A549 (cell line): ENCODE data around the gene OR10AD1.

Experiments used
- BHLHE40 ChIP-seq: IDR thresholded peaks from 2 replicates; pipeline ENCODE4 v1.6.1; 2012; ENCODE audit warnings: low read depth, low read length, inconsistent platforms
- CTCF ChIP-seq: fragments of >200 bp; sonication (Bioruptor Twin); formaldehyde crosslinking; IDR thresholded peaks from 3 replicates; pipeline ENCODE4 v1.5.1; 2016
- HDAC2 ChIP-seq: fragments of 200-600 bp; sonication (generic); IDR thresholded peaks from 2 replicates; pipeline ENCODE4 v1.6.1; 2016
- RCOR1 ChIP-seq: fragments of 150-350 bp; IDR thresholded peaks from 2 replicates; pipeline ENCODE4 v1.6.1; 2014; ENCODE audit warnings: antibody characterized with exemption, low read length, low read depth

- TF ChIP-seq CTCF, result no peak
- TF ChIP-seq HDAC2, result no peak
- TF ChIP-seq BHLHE40, result no peak
- no peak for TF ChIP-seq RCOR1
These were observed 9.5 kb downstream of the OR10AD1 start for GRCh38 chr12:48193623-48194022.
